GM19035 (cell line): ENCODE measurements around the gene AAMP.
A peak's percentile ranks its signal among the peaks of the same experiment; 100 is the strongest.
"Not testable (repeated sequence)": the region's sequence is repeated elsewhere in the genome, so short reads cannot be mapped to it uniquely, and the experiment has no call there.

Experiments
- ATAC-seq: cut with Tn5 transposase; IDR thresholded peaks from one replicate; pipeline ENCODE4 v1.9.1; 2021; ENCODE audit not compliant: unreplicated experiment

The AAMP gene

DNA sequence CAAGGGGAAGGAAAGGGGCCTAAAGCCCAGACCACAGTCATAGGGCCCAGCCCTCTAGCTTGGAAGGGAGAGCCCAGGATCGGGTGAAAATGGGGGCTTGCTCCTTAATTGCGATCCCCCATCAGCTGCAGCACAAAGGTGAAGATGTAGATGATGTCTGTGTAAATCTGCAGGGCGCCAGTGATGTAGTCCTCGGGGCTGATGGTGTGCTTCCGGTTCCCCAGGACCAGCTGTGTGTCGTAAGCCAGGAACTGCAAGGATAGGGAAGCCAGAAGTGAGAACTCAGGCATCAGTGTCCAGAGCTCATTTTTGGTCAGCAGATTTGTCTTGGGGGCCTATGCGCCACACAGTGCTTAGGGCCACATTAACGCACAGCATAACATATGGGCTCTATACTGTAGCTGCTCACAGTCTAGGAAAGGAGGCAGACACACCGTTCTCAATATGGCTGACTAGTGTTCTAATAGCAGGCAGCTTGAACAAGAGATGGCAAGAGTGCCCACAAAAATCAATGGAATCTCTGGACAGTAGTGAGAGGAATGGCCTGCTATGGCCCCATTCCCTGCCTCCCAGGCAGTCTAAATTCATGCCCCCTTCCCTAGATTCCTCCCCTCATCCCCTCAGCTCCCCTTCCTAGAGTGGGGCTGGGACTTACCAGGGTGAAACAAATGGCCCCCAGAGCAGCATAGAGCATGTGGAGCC, 5.6 kb upstream of the AAMP start:
- ATAC-seq = no peak

DNA sequence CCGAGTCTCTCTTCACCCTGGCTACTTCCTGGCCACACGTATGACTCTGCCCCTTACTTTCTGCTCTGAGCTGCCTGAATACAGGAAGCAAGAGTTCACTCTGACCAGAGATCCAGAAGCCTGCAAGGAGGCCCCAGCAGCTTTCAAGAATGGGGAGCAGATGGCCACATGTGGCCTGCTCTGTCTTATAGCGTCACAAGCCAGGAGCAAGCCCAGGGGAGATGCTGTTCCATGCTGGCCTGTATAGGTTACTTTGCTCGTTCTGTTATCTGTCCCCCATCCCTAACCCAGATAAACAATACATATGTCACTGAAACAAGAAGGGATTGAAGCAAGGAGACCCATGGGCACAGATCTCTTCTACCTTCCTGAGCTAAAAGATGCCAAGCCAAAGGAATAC, 4.6 kb upstream of the AAMP start:
- no peak for ATAC-seq

DNA sequence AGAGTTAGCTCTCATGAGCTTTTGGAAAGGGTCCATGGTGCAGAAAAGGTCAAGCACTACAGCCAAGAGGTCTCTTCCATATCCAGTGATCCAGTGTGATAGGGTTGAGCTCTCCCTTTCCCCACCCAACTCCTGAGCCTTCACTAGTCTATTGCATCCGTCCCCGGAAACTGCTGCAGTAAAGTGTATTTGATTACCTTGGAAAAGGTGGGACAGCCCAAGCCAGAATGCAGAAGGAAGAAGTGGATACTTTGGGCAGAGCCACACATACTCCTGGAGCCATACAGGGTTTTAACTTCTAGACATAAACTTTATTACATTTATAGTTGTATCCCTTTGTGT, 3.9 kb upstream of the AAMP start:
- ATAC-seq = no peak

DNA sequence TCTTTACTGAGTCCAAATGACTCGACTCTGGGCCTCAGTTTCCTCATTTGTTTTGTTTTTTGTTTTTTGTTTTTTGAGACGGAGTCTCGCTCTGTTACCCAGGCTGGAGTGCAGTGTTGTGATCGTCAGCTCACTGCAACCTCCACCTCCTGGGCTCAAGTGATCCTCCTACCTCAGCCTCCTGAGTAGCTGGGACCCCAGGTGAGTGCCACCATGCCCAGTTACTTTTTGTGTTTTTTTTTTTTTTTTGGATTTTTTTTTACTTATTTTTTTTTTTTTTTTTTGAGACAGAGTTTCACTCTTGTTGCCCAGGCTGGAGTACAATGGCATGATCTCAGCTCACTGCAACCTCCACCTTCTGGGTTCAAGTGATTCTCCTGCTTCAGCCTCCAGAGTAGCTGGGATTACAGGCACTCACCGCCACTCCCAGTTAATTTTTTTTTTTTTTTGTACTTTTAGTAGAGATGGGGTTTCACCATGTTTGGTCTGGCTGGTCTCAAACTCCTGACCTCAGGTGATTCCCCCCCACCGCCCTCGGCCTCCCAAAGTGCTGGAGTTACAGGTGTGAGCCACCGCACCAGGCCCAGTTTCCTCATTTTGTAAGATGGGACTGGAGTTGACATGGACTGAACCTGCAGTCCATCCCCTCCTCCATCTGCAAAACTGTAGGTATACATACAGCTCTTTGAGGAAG, 3.4 kb upstream of the AAMP start:
- ATAC-seq = not testable (repeated sequence)

DNA sequence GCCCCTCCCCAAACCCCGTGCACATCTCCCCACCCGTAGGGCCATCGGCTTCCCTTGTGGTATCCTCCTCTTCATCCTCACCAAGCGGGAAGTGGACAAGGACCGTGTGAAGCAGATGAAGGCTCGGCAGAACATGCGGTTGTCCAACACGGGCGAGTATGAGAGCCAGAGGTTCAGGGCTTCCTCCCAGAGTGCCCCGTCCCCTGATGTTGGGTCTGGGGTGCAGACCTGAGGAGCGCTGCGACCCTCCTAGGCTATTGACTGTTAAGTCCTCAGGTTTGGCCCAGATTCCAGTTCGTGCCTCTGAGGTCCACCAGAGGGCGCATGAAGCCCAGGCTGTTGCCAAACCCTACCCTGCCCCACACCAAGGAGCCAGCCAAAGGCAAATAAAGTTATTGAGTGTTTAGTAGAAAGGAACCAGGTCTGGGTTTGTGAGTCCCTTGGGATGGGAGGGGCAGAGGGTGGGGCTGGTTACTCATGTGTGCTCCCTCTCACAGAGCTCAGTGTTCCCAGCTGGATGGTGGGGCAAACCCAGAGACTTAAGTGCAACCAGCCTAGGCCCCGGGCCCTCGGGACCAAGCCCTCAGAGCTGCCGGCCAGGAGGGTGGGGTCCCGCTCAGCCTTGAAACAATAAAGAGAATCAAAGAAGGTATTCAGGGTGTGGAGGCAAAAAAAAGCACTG, 2.7 kb upstream of the AAMP start:
- peak; percentile 13 for ATAC-seq

DNA sequence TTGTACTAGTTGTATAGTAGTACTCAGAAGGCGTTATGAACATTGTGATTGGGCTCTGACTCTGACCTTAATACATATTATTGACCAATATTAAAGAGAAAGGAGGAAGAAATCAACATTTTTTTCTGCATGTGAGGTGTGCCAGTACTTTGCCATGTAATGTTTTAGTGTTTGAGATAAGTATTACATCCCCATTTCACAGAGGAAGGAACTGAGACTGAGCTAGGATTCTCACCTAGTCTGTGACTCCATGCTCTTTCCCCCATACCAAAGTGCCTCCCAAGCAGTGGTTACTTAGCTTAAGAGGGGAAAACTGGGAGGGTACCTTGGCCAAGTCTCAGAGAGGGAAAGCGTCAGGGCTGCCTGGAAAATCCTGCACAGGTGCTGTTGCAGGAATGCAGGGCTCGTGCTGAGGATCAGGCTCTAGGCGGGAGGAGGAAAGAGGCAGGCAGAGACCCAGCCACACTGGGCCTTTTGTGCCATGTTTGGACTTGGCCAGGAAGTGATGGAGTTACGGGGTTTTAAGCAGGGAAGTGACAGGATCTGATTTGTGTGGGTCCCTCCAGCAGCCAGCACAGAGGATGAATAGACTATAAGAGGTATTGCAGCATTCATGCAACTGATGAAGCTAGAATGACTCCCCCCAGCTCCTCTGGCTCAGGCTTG, 2.1 kb upstream of the AAMP start:
- ATAC-seq = no peak

DNA sequence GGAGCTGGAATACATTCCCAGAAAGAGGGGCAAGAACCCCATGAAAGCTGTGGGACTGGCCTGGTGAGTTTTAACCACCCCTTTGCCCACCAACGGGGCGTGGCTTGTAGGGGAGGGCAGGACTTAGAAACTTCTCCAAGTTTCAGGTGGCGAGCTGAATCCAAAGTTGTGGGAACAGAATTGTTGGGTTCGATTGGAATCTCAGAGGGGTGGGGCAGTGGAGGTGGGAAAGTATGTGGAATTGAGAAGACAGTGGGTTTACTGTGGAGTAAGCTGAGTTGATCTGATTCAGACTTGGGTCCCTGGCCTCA, 1.5 kb upstream of the AAMP start:
- no peak for ATAC-seq

DNA sequence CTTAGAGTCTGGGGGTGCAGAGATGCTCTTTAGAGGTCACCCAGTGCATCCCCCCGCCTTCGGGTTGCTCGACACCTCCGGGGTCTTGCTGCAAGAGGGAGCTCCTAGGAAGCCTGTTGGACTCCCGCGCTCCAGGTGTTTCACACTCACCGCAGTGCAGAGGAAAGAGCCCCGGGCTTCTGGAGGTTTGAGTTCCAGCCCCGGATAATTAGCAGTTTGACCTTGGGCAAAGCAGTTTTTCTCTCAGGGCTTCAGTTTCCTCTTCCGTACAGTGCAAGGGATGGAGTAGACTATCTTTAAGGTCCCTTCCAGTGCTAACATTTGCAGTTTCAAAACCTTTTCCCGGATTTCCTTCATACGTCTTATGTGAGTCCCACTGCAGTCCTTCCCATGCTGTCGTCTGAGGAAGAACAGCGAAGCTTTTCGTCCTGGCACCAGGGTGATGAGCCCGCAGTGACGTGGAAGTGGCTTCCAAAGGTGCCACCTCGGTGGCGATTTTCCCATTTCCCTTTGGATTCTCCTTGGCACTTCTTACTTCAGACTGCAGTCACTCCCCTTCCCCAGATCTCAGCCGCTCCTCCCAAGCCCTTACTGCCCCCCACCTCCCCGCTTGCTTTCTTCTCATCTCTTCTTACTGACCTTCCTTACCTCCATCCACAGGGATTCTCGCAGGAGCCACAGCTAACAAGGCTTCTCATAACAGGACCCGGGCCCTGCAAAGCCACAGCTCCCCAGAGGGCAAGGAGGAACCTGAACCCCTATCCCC, 967 bp upstream of the AAMP start:
- ATAC-seq = no peak

DNA sequence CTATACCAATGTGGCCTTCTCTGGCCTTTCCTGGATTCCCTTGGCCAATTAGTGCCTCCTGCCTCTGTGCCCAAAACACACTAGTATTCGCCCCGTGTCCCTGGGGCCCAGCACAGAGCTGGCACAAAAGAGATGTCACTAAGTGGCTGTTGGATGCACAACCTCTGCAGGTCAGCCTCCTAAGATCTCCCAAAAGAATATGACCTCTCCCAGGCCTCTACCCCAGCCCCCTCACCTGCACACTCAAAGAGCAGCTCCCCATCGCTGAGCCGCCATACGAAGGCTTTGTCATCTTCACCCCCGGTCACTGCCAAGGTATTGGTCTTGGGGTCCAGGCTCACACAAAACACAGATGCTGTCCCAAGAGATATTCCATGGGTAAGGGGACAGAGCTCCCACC, 2.7 kb downstream of the AAMP start:
- ATAC-seq = no peak

DNA sequence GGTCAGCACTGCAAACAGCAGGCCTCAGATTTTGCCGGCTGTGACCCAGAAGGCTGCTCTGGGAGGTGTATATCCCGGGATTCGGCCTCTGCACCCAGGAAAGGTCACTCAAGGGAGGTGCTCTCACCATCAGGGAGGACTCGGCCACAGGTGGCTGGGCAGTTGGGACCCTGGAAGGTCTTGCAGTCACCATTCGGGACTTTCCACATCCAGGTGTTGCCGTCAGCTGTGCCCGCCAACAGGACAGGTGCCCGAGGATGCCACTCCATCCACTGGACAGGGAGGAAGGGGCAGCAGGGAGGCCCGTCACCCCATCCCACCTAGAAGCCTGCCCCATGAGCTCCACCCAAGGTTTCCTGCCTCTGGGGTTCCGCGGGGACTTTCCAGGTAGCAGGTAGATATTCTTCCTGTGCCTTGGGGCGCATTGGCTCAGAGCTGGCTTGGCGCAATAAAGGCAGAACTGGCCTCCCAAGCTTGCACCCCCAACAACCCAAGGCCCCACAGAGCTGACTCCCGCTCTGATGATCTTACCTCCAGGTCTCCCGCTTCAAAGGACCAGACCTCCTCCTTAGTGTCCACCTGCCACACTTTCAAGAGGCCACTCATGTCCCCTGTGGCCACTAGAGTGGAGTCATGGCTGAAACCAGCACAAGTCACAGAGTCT, 3.5 kb downstream of the AAMP start:
- ATAC-seq = no peak

DNA sequence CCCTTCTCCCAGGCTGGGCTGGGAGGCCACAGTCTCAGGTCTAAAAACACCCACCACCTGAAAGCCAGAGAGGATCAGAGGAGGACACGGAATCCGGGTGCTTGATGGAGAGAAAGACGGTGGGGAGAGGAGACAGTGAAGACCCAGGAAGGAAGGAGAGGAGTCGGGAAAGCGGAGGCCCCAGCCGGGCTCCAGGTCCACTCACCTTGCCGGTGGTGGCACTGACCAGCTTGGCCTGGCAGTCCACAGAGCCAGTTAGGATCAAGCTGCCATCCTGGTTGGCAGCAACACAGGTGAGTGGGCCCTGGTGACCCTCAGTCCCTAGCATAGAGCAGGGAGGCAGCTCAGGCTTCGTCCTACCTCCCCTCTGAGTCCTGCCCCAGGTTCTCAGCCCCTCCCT, 4.3 kb downstream of the AAMP start:
- no peak for ATAC-seq

DNA sequence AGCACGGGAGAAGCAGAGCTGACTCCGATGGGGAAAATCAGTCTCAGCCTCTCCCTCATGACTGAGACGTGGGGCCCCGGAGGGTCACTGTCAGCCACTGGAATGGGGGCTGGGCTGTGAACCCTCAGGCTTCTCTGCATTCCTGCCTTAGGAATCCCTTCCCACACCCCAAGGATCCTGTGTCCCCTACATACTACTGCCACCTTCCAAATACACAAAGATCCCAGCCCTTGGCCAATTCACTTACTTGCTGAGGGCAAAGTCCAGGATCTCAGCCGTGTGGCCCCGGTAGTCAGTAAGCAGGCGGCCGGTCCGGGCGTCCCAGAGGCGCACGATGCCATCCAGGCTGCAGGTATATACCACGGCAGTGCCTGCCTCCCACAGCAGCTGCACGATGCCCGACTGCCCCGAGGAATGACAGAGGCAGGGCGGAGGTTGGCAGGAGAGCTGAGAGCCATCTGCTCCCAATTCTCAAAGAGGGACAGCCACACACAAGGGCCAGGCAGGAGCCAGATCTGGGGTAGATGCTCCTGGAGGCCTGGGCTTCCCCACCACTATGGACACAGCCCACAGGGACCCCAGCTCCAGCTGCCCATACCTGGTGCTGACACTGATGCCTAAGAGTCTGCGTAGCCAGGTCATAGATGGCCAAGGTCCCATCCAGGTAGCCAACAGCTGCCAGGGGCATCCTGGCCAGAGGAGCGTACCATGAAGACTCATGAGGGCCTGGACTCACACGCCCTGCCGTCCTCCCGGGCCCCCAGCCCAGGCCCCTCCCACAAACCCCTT, 5.0 kb downstream of the AAMP start:
- no peak for ATAC-seq

DNA sequence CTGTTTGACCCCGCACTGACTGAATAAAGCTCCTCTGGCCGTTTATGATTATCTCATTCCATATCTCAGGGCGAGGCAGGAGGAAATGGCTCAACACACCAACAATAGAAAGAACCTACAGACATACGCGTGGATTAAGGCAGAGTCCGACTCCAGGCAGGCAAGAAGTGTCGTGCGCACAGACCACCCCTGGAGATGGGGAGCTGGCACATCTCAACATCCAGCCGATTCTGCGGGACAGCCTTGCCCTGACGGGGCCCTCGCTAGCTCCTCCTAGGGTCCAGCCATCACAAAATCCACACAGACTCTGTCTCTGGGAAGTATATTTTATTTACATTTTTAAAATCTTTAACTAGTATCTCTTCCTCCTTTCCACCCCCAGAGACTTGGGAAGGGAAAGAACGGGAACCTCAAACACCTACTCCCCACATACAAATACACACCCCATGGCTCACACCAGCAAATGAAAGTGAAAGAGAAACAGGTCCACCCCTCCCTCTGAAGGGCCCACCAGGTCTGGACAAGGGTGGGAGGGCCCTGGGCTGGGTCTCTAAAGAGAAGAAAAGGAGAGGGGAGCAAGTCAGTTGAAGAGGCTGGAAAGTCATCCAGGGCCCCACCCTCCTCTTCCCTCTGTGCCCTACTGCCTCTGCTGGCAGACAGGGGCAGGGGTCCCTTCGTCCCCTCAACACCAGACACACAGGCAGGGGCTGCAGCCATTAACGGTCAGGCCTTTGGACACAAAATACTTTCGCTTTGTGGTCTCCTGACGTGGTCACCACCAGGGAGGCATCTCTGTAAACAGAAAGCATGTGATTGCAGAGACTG, 5.9 kb downstream of the AAMP start:
- ATAC-seq = no peak

DNA sequence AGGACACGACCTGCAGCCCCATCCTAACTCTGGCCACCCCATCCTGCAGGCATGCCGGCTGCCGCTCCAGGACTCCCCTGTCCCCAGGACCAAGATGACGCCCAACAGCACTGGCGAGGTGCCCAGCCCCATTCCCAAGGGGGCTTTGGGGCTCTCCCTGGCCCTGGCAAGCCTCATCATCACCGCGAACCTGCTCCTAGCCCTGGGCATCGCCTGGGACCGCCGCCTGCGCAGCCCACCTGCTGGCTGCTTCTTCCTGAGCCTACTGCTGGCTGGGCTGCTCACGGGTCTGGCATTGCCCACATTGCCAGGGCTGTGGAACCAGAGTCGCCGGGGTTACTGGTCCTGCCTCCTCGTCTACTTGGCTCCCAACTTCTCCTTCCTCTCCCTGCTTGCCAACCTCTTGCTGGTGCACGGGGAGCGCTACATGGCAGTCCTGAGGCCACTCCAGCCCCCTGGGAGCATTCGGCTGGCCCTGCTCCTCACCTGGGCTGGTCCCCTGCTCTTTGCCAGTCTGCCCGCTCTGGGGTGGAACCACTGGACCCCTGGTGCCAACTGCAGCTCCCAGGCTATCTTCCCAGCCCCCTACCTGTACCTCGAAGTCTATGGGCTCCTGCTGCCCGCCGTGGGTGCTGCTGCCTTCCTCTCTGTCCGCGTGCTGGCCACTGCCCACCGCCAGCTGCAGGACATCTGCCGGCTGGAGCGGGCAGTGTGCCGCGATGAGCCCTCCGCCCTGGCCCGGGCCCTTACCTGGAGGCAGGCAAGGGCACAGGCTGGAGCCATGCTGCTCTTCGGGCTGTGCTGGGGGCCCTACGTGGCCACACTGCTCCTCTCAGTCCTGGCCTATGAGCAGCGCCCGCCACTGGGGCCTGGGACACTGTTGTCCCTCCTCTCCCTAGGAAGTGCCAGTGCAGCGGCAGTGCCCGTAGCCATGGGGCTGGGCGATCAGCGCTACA, 7.0 kb downstream of the AAMP start:
- ATAC-seq = no peak

DNA sequence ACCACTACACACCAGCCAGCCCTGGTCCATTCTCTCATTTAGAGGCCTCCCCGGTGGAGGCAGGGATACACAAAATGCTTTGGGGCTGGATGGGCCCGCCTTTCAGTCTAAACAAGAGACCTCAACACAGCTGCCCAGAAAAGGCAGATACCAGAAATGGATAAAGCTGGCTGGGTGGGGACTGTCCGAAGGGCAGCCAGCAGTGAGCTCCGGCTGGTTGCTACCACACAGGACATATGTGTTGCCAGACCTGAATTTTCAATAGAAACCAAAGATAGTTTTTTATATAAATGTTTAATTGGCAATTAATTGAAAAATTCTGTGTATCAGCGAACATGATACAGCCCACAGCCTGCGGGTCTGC, 7.7 kb downstream of the AAMP start:
- no peak for ATAC-seq

DNA sequence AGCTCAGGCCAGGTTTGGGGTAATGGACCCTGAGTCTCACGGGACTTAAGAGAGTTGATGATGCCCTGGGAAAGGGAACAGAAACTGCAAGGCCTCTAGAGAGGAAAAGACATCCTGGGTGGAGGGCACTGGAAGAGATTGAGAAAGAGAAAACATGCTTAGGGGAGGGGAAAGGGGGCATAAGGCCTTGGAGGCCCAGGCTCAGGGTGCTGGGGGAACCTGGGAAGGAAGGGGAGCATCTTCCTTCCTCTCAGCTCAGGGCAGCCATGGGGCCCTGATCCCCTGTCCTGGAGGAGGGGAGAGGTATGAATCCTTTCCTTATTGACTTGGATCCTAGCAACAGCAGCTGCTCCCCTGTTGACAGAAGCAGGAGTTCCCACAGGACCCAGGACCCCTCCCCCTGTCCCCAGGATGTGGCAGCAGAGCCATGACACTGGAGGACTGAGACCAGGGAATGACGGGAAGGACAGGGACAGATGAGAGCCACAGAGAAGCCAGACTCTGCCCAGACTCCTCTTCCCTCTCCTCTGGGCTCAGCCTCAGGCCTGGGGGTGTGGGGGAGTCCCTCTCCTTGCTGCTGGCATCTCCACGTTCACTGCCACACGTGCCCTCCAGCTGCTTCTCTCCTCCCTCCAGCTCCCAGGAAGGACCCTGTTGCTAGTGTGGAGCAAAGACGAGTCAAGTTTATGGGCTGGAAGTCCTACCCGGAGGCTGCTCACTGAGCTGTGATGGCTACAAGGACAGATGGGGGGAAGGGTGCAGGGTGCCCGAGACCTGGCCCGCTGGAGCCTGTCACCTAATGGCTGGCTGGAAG, 8.3 kb downstream of the AAMP start:
- ATAC-seq = no peak

DNA sequence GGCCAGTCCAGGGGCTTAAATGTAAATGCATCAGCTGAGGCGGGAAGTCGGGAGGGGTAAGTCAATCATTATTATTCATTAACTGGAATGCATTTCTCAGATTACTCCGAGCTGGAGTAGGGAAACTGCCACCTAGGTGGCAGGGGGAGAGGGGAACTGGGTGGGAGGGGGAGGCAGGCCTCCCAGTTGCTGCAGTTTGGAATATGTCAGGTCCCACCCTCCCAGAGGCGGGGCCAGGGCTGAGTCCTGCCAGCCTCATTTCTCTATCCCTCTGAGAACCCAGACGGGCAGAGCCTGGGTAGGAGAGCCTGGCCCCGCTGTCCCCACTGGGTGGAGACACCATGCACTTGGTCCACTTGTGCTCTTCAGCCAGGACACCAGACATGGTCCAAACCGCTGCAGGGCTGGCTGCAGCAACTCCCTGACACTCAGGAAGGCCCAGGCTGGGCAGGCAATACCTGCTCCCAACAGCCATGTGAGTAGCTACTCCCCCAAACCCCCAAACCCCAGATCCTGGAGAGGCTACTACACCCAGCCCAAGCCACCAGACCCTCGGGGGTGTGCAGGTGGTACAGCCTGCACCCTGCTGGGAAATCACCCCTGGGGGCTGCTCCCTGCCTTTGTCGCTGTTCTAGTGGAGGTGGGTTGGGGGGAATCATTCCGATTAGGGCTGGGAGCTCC, 9.1 kb downstream of the AAMP start, which contains the start of gene GPBAR1:
Gene GPBAR1, plus strand, starts transcription at position 274 of the 681 bp plus-strand sequence. CDS start 1,710 bp downstream, outside the sequence.
- no peak for ATAC-seq
